GM19240 (cell line): ENCODE measurements around the gene OCLN.
"Not testable (repeated sequence)": the region's sequence is repeated elsewhere in the genome, so short reads cannot be mapped to it uniquely, and the experiment has no call there.

ENCODE experiments used
- DNase-seq: peaks from one replicate; pipeline ENCODE4 v3.0.0; 2011; ENCODE audit warnings: low spot score; ENCODE audit not compliant: insufficient read length

Gene OCLN

GRCh38 chr5:69527128-69527770 is 34.7 kb downstream of the OCLN start:
- DNase-seq = no peak

GRCh38 chr5:69528035-69528434 is 35.4 kb downstream of the OCLN start:
- no peak for DNase-seq

DNA sequence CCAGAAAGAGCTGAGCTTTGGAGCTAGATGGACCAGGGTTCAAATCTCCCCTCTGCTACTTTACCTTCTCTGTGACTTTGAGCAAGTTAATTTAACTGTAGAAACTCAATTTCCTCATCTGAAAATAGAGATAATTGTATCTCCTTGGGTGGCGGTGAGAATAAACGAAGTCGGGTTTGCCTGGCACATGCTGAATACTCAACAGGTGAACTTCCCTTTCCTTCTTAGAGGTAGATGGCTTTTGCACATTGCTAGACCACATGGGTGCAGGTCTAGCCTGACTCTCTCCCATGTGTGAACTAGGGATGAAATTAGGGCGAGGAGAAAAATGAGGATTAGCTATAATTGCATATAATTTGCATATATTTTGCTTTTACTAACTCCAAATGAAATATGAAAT is 36.0 kb downstream of the OCLN start:
- DNase-seq = no peak

GRCh38 chr5:69530561-69531405 is 38.2 kb downstream of the OCLN start:
- no peak for DNase-seq

DNA sequence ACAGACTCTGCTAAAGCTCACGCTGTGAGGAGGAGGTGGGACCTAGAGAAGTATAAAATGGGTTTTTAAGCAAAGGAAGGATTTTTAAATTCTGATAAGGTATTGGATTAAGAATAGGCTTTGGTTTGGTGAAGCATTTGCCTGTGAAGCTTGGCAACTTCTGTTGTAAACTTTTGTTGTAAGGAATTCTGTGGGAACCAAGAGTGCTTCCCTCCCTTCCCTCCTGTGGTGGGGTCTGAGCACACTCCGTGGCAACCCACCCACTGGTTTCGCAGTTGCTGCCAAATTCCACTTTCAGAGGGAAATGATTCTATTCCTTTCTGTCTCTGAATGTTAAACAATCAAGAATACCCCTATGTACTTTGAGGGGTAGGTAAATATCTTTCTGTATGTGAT is 38.8 kb downstream of the OCLN start:
- no peak for DNase-seq

DNA sequence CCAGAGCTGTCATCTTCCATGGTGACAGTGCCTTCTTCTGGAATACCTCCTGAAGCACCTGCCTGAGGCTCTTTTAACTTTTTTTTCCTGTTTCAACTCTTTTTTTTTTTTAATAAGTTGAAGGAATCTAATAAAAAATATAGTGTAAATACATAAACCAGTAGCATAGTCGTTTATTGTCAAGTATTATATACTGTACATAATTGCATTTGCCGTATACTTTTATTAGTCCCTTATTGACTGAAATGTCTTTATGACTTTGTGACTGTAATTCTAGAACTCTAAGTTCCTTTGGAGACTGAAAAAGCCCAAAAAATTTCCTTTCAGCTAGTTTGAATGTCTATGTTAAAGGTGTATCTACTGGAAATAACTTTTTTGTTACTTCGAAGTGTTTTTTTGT is 45.3 kb downstream of the OCLN start:
- DNase-seq = not testable (repeated sequence)

GRCh38 chr5:69538735-69539134 is 46.1 kb downstream of the OCLN start:
- not testable (repeated sequence) for DNase-seq

- not testable (repeated sequence) for DNase-seq
Measured at GRCh38 chr5:69541347-69541746, 48.8 kb downstream of the OCLN start.

DNA sequence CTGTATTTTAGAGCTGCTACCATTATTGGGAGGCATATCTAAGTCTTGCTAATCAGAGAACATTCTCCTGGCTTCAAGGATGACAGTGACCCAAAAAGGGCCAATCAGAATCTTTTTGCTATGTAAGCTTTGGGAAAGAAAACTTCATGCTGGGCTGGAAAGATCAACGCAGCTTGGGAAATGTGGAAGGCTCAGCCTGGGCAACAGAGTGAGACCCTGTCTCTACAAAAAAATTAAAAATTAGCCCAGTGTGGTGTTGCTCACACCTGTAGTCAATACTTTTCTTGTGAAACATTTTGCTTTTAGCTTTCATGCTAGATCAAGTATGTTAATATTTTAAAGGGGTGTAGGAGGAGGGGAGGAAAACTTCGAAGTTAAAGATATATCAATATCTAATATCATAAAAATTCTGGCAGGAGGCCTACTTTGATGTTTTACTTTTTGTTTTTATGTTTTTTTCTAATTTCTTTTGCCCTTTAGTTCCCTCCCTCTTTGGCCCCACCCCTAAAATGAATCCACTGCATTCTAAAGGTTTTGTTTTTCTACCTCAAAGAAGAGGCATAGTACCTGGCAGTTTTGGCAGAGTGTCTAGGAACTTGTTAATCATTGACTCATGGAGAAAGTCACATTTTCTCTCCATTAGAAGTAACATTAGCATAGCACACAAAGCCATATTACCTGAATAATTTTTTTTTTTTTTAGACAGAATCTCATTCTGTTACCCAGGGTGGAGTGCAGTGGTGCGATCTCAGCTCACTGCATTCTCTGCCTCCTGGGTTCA is 50.4 kb downstream of the OCLN start:
- DNase-seq = not testable (repeated sequence)

- DNase-seq = not testable (repeated sequence)
Measured at GRCh38 chr5:69544602-69545001, 52.0 kb downstream of the OCLN start.

GRCh38 chr5:69559908-69560330 is 67.3 kb downstream of the OCLN start, which contains the start of gene GTF2H2C:
Gene GTF2H2C (plus strand): TSS chr5:69560191. CDS start chr5:69565133, 4,942 bp downstream.
- DNase-seq = not testable (repeated sequence)

DNA sequence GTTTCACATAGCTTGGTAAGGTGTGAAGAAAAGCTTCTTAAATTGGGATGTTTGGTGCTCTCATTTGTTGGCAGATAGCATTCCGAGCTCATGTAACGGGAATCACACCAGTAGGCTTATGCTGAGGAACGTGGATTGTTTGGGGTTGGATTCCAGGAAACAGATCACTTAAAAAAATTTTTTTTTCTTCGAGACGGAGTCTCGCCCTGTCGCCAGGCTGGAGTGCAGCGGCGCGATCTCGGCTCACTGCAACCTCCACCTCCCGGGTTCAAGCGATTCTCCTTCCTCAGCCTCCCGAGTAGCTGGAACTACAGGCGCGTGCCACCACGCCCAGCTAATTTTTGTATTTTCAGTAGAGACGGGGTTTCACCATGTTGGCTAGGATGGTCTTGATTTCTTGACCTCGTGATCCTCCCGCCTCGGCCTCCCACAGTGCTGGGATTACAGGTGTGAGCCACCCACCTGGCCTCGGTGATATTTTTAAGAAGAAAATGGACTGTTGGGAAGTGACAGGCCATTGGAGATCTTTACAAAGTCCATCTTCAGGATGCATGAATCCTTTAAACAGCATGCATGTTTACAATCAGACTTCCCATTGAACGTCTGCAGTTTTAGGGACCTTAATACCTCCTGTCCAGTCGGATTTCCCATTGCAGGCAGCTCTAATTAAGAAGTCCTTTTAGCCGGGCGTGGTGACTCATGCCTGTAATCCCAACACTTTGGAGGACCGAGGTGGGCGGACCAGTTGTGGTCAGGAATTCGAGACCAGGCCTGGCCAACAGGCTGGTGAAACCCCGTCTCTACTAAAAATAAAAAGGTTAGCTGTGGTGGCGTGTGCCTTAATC is 68.2 kb downstream of the OCLN start:
- not testable (repeated sequence) for DNase-seq

GRCh38 chr5:69566172-69566571 is 73.6 kb downstream of the OCLN start:
- not testable (repeated sequence) for DNase-seq

GRCh38 chr5:69568072-69568471 is 75.5 kb downstream of the OCLN start:
- DNase-seq = not testable (repeated sequence)

- not testable (repeated sequence) for DNase-seq
Measured at GRCh38 chr5:69583356-69583755, 90.8 kb downstream of the OCLN start.

DNA sequence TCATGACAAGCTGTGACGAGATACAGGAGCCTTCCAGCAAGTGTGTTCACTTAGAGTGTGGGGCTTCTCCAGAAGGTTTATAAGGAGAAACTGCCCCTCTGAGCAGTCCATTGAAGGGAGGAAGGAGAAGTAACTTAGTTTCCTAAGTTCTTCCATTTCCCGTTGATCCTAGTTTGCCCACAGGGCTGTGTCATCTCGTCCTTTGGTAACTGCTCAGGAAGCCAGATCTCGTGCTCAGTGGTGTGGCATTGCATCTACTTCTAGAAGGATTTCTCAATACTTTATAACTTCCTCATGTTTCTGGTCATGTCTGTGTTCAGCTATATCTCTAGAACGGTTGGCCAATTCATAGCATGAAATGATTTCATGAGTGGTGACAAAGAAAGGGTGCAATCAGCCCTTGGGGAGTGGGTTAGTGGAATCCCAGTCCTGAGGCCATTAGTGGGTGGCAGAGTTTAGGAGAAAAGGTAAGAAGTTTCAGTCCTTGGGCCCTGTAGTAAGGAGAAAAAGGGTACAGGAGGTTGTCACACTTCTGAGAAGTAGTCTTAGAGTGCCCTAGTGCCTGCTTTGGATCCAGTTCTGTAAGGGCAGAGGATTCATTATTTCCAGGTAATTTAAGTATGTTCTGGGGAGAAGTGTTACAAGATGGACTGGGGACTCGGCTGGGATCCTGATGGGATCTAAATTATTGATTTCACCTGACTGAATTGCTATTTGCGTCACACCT is 103.7 kb downstream of the OCLN start:
- not testable (repeated sequence) for DNase-seq

GRCh38 chr5:69601947-69602346 is 109.4 kb downstream of the OCLN start:
- not testable (repeated sequence) for DNase-seq

DNA sequence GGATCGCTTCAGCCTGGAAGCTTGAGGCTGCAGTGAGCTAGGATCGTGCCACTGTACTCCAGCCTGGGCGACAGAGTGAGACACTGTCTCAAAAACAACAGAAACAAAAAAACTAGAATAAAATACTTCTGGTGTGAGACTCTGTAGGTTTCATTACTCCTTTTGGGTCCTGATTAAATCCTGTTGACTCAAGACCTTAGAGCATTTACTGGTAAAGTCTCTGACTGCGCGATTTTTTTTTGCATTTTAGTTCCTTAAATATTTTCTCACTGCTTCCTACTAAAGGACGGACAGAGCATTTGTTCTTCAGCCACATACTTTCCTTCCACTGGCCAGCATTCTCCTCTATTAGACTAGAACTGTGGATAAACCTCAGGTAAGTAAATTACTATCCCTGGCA is 114.2 kb downstream of the OCLN start:
- DNase-seq = not testable (repeated sequence)
